GM12865 (cell line): ENCODE data around the gene SLC6A7.

Experiments
- DNase-seq: peaks from one replicate; pipeline ENCODE4 v3.0.0; 2010; ENCODE audit warnings: low read depth
- H3K4me3 ChIP-seq: 2 replicates; pipeline ENCODE4 v1.5.1; 2011; ENCODE audit warnings: mild to moderate bottlenecking, low read depth, low read length, control low read depth
- TF ChIP-seq, protein P1 (sequence below): IDR thresholded peaks from 2 replicates; pipeline ENCODE4 v1.5.1; 2011; ENCODE audit warnings: low read length, control low read depth, low read depth, inconsistent platforms; ENCODE audit not compliant: insufficient read depth; ENCODE audit errors: missing control alignments

SLC6A7 gene

DNA sequence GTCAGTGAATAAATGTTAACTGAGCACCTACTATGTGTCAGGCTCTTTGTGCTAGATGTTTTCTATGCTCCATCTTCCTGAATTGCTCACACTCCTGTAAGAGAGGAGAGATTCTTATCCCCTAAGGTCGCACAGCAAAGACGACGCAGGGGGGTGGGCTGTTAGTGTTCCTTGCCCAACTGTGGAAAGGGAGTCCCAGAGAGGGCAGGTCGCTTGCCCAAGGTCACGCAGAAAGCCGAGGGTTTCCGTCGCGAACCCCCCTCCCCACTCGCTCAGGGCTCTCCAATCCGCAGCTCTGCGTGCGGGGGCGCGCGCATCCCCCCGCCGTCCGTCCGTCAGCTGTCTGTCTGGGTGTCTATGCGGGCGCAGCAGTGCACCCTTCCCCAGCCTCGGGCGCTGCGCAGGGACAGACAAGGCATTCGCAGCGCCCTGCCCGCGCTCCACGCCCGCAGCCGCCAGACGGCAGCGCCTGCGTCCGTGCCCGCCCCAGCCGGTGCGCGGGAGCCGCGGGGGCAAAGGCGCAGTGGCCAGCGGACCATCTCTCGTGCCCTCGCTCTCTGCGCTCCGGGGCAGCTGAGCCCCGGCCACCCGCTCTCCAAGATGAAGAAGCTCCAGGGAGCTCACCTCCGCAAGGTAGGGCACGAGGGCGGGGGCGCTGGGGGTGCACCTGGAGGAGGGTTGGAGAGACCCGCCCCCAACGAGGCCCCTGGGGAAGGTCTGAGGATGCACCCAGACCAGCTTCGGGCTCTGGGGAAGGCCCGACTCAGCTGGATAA lies at the start of gene SLC6A7:
SLC6A7 (plus strand) TSS at position 335 of the 775 bp plus-strand sequence; CDS start at position 601, 266 bp downstream.
- DNase-seq = no peak
- TF ChIP-seq, protein P1, sequence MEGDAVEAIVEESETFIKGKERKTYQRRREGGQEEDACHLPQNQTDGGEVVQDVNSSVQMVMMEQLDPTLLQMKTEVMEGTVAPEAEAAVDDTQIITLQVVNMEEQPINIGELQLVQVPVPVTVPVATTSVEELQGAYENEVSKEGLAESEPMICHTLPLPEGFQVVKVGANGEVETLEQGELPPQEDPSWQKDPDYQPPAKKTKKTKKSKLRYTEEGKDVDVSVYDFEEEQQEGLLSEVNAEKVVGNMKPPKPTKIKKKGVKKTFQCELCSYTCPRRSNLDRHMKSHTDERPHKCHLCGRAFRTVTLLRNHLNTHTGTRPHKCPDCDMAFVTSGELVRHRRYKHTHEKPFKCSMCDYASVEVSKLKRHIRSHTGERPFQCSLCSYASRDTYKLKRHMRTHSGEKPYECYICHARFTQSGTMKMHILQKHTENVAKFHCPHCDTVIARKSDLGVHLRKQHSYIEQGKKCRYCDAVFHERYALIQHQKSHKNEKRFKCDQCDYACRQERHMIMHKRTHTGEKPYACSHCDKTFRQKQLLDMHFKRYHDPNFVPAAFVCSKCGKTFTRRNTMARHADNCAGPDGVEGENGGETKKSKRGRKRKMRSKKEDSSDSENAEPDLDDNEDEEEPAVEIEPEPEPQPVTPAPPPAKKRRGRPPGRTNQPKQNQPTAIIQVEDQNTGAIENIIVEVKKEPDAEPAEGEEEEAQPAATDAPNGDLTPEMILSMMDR = no peak
- H3K4me3 ChIP-seq = no peak within 1 kb of the TSS

DNA sequence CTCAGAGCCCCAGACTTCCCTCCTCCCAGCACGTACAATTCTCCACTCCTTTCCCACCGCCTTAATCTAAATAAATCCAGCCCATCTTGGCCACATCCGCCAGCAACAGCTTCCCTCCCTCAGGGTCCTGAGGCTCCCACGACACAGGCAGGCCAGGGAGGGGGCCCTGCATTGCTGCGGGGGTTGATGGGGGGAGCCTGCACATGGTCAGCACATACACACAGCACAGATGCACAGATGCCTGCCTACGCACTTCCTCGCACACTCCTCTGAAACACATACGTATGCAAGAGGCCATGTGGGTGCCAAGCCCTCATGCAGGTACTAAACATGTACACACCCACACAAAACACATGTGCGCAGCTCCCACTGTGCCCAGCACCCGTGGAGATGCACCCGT lies 49.0 kb upstream of the SLC6A7 start:
- TF ChIP-seq, protein P1 = no peak
- H3K4me3 ChIP-seq = no peak overlapping the region
- no peak for DNase-seq

DNA sequence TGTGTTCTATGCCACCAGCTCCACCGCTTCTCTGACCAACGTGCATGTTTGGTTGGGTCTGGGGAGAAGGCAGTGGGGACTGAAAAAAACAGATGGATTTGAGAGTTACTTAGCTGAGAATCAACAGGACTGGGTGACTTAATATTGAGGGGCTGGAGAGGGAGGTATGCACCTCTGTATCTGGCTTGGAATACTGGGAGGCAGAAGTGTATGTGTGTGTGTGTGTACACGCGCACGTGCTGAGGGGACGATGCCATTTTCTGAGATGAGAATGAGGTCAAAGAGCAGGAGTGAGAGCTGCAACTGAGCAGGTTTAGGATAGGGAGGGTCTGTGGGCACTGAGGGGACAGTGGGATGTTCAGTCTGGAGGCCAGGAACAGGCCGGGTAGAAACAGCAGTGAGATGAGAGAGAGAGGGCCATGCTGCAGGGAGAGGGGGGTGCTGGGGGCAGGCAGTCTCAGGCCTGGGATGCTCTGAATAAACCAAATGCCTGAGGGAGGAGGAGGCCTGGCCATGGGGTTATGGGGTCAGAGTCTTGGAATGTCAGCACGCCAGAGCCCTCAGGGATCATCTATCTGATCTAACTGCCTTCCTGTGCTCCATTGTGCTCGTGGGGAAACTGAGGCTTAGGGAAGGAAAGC lies 48.2 kb upstream of the SLC6A7 start:
- TF ChIP-seq, protein P1 = no peak
- no peak for DNase-seq
- no peak overlapping the region for H3K4me3 ChIP-seq

DNA sequence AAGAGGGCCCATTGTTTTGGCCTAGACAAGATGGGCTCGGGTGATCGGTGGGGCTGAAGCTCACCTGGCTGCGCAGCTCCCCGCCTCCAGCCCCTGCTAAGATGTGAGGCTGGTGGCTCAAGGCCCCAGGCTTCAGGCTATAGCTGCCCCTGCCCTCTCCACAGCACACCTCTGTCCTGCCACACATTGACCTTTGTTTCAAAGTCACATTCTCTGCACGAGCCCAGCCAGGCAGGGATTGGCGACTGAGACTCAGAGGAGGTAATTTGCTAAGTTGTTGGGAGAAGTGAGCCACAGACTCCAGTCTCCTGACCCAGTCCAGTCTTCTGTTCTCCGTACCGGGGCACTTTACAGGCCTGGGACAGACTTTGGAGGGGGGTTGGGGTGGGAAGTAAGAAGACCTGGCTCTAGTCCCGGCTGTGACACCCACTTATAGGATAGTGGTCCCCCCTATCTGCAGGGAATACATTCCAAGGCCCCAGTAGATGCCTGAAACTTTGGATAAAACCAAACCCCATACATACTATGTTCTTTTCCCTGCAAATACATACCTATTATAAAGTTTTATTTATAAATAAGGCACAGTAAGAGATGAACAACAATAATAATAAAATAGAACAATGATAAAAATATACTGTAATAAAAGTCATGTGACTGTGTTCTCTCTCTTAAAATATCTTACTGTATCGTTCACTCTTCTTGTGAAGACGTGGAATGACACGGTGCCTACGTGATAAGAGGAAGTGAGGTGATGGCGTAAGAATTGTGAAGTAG lies 47.5 kb upstream of the SLC6A7 start:
- H3K4me3 ChIP-seq = no peak overlapping the region
- DNase-seq = no peak
- TF ChIP-seq, protein P1 = no peak

DNA sequence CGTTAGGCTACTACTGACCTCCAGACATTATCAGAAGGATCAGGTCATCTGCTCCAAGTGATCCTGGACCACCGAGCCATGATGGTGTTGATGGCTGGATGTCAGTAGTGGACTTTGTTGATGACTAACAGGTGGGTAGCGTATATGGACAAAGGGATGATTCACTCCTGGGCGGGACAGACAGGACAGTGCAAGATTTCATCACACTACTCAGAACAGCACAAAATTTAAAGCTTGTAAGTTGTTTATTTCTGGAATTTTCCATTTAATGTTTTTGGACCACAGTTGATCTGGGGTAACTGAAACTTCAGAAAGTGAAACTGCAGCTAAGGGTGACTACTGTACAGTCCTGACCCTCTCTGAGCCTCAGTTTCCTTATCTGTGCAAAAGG lies 46.9 kb upstream of the SLC6A7 start:
- DNase-seq = no peak
- TF ChIP-seq, protein P1 = no peak
- H3K4me3 ChIP-seq = no peak overlapping the region

DNA sequence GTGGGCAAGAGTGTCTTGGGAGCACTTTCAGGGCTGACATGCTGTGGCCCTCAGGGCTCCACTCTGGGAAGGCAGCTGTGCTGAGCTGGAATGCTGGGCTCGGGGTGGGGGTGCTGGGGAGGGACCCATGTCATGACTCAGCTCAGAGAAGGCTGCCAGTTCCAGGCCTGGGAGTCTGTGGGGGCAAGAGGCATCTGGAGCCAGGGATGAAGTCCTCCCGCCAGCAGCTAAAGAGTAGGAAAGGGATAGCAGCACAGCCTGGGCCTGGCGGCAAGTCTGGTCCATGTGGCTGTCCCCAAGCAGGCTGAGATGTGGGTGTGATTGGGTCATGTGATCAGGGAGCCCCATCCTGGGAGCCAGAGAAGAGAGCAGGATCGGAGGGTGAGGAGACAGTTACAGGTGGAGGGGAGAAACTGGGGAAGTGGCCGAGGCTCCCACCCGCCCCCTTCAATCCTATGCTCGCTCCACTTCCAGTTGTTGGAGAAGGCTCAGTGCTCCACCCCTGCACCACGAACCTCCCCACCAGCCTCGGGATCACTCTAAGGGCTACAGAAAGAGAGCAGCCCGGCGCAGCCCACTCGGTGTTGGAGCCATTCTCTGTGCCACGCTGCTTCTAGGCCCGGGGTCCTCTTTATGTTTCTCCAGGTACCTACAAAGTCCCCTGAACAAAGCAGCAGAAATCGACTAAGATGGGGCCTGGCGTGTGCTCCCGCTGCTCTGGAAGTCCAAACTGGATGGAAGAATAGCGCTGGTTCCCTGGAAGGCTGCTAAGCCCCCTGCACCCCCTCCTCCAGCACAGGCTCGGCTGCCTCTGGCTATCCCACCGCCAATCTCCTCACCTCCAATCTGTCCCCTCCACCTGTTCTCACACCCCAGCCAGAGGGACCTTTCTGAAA lies 46.3 kb upstream of the SLC6A7 start:
- TF ChIP-seq, protein P1 = no peak
- DNase-seq = no peak
- H3K4me3 ChIP-seq = no peak overlapping the region
